Heart left ventricle (tissue), 16 donors: Measurements from ENCODE around the gene NRARP. TPM values are rescaled to one million over a fixed set of nuclear protein-coding genes. Genes with fewer than 3 reads are reported as not detected.

Experiments used
- ATAC-seq, 4 donors: fragments of 200-7000 bp; cut with Tn5 transposase; one replicate each; pipeline ENCODE4 v1.9.1; 2020 to 2022; ENCODE audit warnings: moderate library complexity in 4 of 4, mild to moderate bottlenecking in 3 of 4, moderate number of reproducible peaks in 1 of 4
- DNase-seq, 5 donors: peaks; one replicate each; pipeline ENCODE4 v3.0.0-alpha.2; 2020
- H3K27ac ChIP-seq, 12 donors: fragments of 200-600 bp; sonication (generic) in 4 of 12; one replicate each; pipeline versions ENCODE4 v1.5.0 to v1.8.0; 2016 to 2022; ENCODE audit warnings: mild to moderate bottlenecking in 2 of 12
- H3K27me3 ChIP-seq, 9 donors: fragments of 200-600 bp; sonication (generic) in 2 of 9; one replicate each; pipeline versions ENCODE4 v1.5.1 to v1.8.0; 2016 to 2022; ENCODE audit warnings: mild to moderate bottlenecking in 3 of 9
- H3K36me3 ChIP-seq, 9 donors: fragments of 200-600 bp; sonication (generic) in 2 of 9; one replicate each; pipeline versions ENCODE4 v1.5.0 to v1.8.0; 2018 to 2022; ENCODE audit warnings: mild to moderate bottlenecking in 2 of 9
- H3K4me1 ChIP-seq, 12 donors: fragments of 200-600 bp; sonication (generic) in 4 of 12; one replicate each; pipeline versions ENCODE4 v1.5.0 to v1.8.0; 2016 to 2022; ENCODE audit warnings: mild to moderate bottlenecking in 3 of 12
- H3K4me3 ChIP-seq, 12 donors: fragments of 200-600 bp; sonication (generic) in 4 of 12; one replicate each; pipeline versions ENCODE4 v1.5.0 to v1.8.0; 2017 to 2022; ENCODE audit warnings: mild to moderate bottlenecking in 9 of 12, moderate library complexity in 4 of 12
- H3K9me3 ChIP-seq, 12 donors: fragments of 200-600 bp; sonication (generic) in 4 of 12; one replicate each; pipeline versions ENCODE4 v1.5.0 to v1.8.0; 2016 to 2022; ENCODE audit warnings: mild to moderate bottlenecking in 1 of 12
- POLR2A ChIP-seq, 2 donors: fragments of 450-650 bp; IDR thresholded peaks; one replicate each; pipeline ENCODE4 v1.6.1; 2017; ENCODE audit warnings: antibody characterized with exemption in 2 of 2, mild to moderate bottlenecking in 2 of 2, moderate library complexity in 2 of 2
- WGBS, 4 donors: extraction: QIAGEN DNeasy Blood & Tissue Kit in 2 of 4; methylation state at CpG; one replicate each; pipeline versions ENCODE4 v1.1.5 to v1.1.7; 2013 to 2018; 5-methylcytosine and 5-hydroxymethylcytosine counted together
- intact Hi-C, 10 donors: fragments of 100-400 bp; cut with DNase I; formaldehyde crosslinking; loops; one replicate each; pipeline versions ENCODE4 v1.11.1 to v1.14.2; 2022
- polyA plus RNA-seq, 2 donors: library from polyadenylated mRNA; stranded (reverse); fragments of 200-250 nt; gene quantifications; one replicate each; pipeline ENCODE4 v1.2.3, GENCODE V29; 2013
- total RNA-seq, 9 donors: library from RNA; depleted of rRNA in 2 of 9; stranded (reverse); fragments of >200 nt in 2 of 9; fragmentation: NEBNext Ultra II Directional in 3 of 9; extraction: Animal tissue kit (Norgen Biotek cat#: 25700) in 3 of 9; gene quantifications; one replicate each; pipeline versions ENCODE4 v1.1.0 to v1.2.4, GENCODE V29; 2016 to 2023
- TF ChIP-seq, protein P1 (sequence below), 12 donors: fragments of 200-600 bp; sonication (generic) in 4 of 12; IDR thresholded peaks; one replicate each; pipeline versions ENCODE4 v1.5.0 to v1.8.0; 2018 to 2022; ENCODE audit warnings: antibody characterized with exemption in 12 of 12, mild to moderate bottlenecking in 5 of 12
- donor health status: ischemic (EF 13 %, LVEDD 7.1; RV severe dilation, severe dysfunction).
- donor health status: healthy with polysubstance abuse.
- donor health status: DM: no; HTN: yes; CAD: no.
- donor health status: DM: no; HTN: no; CAD: no.
- donor health status: ischemic (EF 25% LVEDD 6.9; RV normal size, moderate dysfunction).
- donor health status: ischemic (EF 25% LVEDD 5.7; RV mildly dilated, moderate dysfunction).
- donor health status: healthy.
- donor health status: DM: yes; HTN: yes; CAD: no.
- donor health status: ischemic (EF 35%, LVEDD 5.7; RV mildly dilated, moderate dysfunction).
- donor health status: nonischemic (EF 11% LVEDD 7.7; RV severe dilation, severe dysfunction).
- donor health status: DM: yes; HTN: yes; CAD: no.
- donor health status: PGD.
- donor health status: ischemic (EF 29% LVEDD 5.4; RV normal size, mild dysfunction).
- donor health status: nonischemic (EF 23%, LVEDD 6.1; RV moderate dilation, normal function).

Gene NRARP
- total and polyA plus RNA-seq, 11 donors, result 1.6 to 15.8 (median 9.3) TPM

DNA sequence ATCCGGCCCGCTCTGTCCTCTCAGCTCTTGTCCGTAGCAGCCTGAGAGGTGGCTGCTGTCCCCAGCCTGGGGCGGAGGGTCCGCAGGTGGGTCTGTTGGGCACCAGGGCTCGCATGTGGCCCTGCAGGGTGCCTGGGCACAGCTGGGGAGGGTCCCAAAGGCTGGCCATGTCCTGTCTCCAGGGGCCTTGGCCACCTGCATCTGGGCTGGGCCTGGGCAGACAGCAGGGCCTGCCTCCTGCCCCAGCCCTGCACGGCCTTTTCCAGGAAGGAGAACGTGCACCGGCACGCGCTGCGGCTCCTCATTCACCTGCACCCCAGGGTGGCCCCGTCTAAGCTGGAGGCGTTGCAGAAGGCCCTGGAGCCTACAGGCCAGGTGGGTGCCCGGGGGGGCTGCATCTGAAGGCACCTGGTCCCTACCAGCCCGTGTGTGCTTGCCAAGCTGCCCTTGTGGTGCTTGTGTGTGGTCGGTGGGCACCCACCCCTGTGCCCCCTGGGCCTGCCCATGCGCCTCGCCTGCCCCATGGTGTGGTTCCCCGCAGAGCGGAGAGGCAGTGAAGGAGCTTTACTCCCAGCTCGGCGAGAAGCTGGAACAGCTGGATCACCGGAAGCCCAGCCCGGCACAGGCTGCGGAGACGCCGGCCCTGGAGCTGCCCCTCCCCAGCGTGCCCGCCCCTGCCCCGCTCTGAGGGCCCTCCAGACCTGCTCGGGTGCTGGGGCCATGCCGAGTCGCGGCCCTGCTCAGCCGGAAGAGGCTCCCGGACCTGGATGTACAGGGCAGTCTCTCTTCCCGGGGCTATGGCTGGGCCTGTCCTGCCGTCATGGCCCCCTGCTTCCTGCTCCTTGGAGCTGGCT lies 29.6 kb downstream of the NRARP start:
- Histone ChIP-seq H3K27me3 (no peaks in the 10 kb centered on the region), H3K9me3 (no peaks in the 10 kb centered on the region), H3K27ac (peak overlapping the region in 4 of 12 donors; percentile 34 to 73 (median 50)), H3K4me3 (no peak overlapping the region), H3K4me1 (peaks cover 9 to 88% (median 58%) of the 10 kb centered on the region in 12 donors), H3K36me3 (peaks cover 0 to 51% (median 23%) of the 10 kb centered on the region in 9 donors)
- ATAC-seq, result no peak
- WGBS, 4 donors, result 91 to 94% (median 93%) methylated on average over 19 to 39 of the region's 39 CpGs
- TF ChIP-seq POLR2A (IDR thresholded peaks at IDR 0.05), result no peak
- TF ChIP-seq, protein P1, sequence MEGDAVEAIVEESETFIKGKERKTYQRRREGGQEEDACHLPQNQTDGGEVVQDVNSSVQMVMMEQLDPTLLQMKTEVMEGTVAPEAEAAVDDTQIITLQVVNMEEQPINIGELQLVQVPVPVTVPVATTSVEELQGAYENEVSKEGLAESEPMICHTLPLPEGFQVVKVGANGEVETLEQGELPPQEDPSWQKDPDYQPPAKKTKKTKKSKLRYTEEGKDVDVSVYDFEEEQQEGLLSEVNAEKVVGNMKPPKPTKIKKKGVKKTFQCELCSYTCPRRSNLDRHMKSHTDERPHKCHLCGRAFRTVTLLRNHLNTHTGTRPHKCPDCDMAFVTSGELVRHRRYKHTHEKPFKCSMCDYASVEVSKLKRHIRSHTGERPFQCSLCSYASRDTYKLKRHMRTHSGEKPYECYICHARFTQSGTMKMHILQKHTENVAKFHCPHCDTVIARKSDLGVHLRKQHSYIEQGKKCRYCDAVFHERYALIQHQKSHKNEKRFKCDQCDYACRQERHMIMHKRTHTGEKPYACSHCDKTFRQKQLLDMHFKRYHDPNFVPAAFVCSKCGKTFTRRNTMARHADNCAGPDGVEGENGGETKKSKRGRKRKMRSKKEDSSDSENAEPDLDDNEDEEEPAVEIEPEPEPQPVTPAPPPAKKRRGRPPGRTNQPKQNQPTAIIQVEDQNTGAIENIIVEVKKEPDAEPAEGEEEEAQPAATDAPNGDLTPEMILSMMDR (IDR thresholded peaks at IDR 0.05), result no peak
- intact Hi-C loops, result no loop called here
- DNase-seq, result peak in 1 of 5 donors; percentile 6

DNA sequence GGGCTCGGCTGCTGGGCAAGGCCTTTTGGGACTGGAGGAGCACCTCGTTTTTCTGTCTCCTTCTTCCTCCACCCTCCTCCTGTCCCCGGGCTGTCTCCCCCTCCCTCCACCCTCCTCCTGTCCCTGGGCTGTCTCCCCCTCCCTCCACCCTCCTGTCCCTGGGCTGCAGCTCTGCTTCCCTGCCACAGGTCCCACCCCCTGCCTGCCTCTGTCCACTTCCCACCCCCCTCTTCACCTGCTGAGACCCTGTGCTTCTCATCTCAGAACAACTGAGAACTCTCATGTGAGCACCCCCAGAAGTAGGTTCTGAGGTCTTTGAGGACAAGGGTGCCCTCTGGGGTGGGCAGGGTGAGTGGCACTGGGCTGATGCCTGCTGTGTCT lies 30.4 kb downstream of the NRARP start:
- DNase-seq (peak in 1 of 5 donors; percentile 6), ATAC-seq (no peak)
- peaks cover 0 to 59% (median 30%) of the 10 kb centered on the region in 9 donors for H3K36me3 ChIP-seq
- H3K27ac ChIP-seq, result peak overlapping the region in 8 of 12 donors; percentile 39 to 73 (median 56)
- intact Hi-C loops, result no loop called here
- peaks cover 9 to 87% (median 51%) of the 10 kb centered on the region in 12 donors for H3K4me1 ChIP-seq
- H3K4me3 ChIP-seq, result no peak overlapping the region
- no peak for TF ChIP-seq POLR2A (IDR thresholded peaks at IDR 0.05)
- TF ChIP-seq, protein P1 (IDR thresholded peaks at IDR 0.05), result no peak
- 20 to 35% (median 26%) methylated on average over 3 of the region's 3 CpGs for WGBS, 4 donors
- H3K27me3 ChIP-seq, result no peaks in the 10 kb centered on the region
- no peaks in the 10 kb centered on the region for H3K9me3 ChIP-seq

DNA sequence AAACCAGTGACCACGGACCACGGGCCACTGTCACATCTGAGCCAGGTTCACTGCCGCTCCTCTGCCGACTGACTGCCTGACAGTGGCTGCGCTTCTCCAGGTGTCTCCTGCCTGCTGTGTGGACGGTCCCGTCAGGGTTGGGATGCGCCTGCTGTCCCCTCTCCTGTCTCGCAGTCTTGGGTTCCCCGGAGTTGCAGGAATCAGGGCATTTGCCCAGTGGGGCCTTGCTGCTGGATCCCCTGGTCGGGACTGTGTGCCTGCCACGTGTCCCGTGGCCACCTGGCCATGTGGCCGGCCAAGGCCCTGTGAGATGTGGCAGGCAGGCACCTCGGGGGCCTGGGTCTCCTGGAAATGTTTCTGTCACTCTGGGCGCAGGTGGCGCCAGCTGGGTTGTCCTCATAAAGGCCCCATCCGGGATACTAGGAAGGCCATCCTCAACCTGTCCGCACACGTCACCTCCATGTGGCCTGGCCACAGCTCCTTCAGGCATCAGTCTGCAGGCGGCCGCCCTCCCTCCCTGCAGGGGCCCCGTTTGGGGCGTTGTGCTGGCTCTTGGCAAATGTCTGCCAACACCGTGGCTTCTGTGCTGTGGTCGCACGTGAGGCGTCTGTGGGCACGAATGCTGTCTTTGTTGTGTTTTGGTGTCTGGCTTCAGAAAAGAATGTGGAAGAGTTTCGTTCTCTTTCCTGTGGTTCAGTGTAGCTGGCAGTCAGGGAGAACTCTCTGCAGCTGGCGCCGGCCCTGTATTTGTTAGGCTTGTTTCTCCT lies 31.0 kb downstream of the NRARP start:
- TF ChIP-seq, protein P1 (IDR thresholded peaks at IDR 0.05), result no peak
- no peak for TF ChIP-seq POLR2A (IDR thresholded peaks at IDR 0.05)
- Histone ChIP-seq H3K27ac (peak overlapping the region in 8 of 12 donors; percentile 39 to 73 (median 56)), H3K4me1 (peaks cover 4 to 86% (median 45%) of the 10 kb centered on the region in 12 donors), H3K27me3 (no peaks in the 10 kb centered on the region), H3K4me3 (no peak overlapping the region), H3K36me3 (peaks cover 0 to 62% (median 34%) of the 10 kb centered on the region in 9 donors), H3K9me3 (no peaks in the 10 kb centered on the region)
- intact Hi-C loops, result no loop called here
- peak in 1 of 5 donors; percentile 18 for DNase-seq
- peak in 1 of 4 donors; percentile 10 for ATAC-seq
- 66 to 79% (median 75%) methylated on average over 26 to 32 of the region's 32 CpGs for WGBS, 4 donors
